K562 (cell line): ENCODE results near the gene RSF1. TPM values are rescaled to one million over a fixed set of nuclear protein-coding genes. Genes with fewer than 3 reads are reported as not detected.
A peak's percentile ranks its signal among the peaks of the same experiment; 100 is the strongest.

ENCODE experiments used
- ATAC-seq: fragments of 200-7000 bp; cut with Tn5 transposase; 3 replicates; pipeline ENCODE4 v1.9.1; 2020; ENCODE audit warnings: moderate library complexity
- BruUV-seq: library from RNA; stranded (reverse); fragments of 400-500 nt; replicated peaks from 2 replicates; lab custom pipeline; 2021; lab: Mats Ljungman, UMichigan
- CTCF ChIA-PET: fragments of 300-600 bp; formaldehyde crosslinking; extraction: SDS; loops from one replicate; lab custom pipeline; 2021; ENCODE audit warnings: low intra/inter-chr PET ratio; lab: Yijun Ruan, JAX
- POLR2A ChIA-PET: fragments of 300-600, 350-650 bp; sonication (Branson Sonifier 250); formaldehyde crosslinking; extraction: SDS; loops from one replicate; lab custom pipeline; 2021; ENCODE audit warnings: antibody characterized with exemption, inconsistent platforms; lab: Yijun Ruan, JAX
- DNase-seq, 4 experiments: peaks; one replicate each; pipeline versions ENCODE4 v3.0.0 to v3.0.0-alpha.2; 2011 to 2018; ENCODE audit warnings: low spot score in 3 of 4, mixed read lengths in 3 of 4; ENCODE audit errors: extremely low read depth in 1 of 4
- FAIRE-seq: peaks from 2 replicates; lab custom pipeline; 2011; peaks lifted over from hg19 to GRCh38; lab: Jason Lieb, UNC
- H2AFZ ChIP-seq: 2 replicates; pipeline ENCODE4 v1.6.0; 2011; ENCODE audit warnings: low read depth, low read length, control low read depth, inconsistent platforms
- H3K27ac ChIP-seq: fragments of 200-600 bp; 3 replicates; pipeline ENCODE4 v1.8.0; 2011; ENCODE audit warnings: low read depth, mild to moderate bottlenecking, control low read depth, inconsistent platforms, low read length, moderate library complexity, mixed read lengths; ENCODE audit errors: extremely low read depth
- H3K27me3 ChIP-seq, 2 experiments: fragments of 300-600 bp in 1 of 2; 2 replicates in 1 of 2; 3 replicates in 1 of 2; pipeline versions ENCODE4 v1.6.0 to v1.8.0; 2011; ENCODE audit warnings: inconsistent platforms in 2 of 2, low read length in 2 of 2, mild to moderate bottlenecking in 1 of 2, mixed read lengths in 1 of 2, moderate library complexity in 1 of 2; ENCODE audit not compliant: control insufficient read depth in 2 of 2, insufficient read depth in 2 of 2
- H3K36me3 ChIP-seq: fragments of 300-600 bp; 3 replicates; pipeline ENCODE4 v1.8.0; 2011; ENCODE audit warnings: mild to moderate bottlenecking, low read length, inconsistent platforms; ENCODE audit not compliant: control insufficient read depth, insufficient read depth
- H3K4me1 ChIP-seq, 2 experiments: fragments of 200-600 bp in 1 of 2; replicated peaks in 1 of 2; 2 replicates in 1 of 2; 3 replicates in 1 of 2; pipeline versions ENCODE4 v1.5.1 to v1.8.0; 2011; ENCODE audit warnings: inconsistent platforms in 2 of 2, low read length in 2 of 2, mild to moderate bottlenecking in 1 of 2, mixed read lengths in 1 of 2, moderate library complexity in 1 of 2; ENCODE audit not compliant: control insufficient read depth in 2 of 2, insufficient read depth in 2 of 2
- H3K4me2 ChIP-seq: 2 replicates; pipeline ENCODE4 v1.6.1; 2011; ENCODE audit warnings: low read length, control low read depth, inconsistent platforms, mixed read lengths; ENCODE audit not compliant: insufficient read depth
- H3K4me3 ChIP-seq: fragments of 200-600 bp; sonication (generic), shearing (Covaris generic); 2 replicates; pipeline ENCODE4 v1.5.1; 2016; ENCODE audit warnings: control low read depth, inconsistent platforms
- H3K79me2 ChIP-seq: fragments of 200-600 bp; 3 replicates; pipeline ENCODE4 v1.8.0; 2011; ENCODE audit warnings: low read length, inconsistent platforms; ENCODE audit not compliant: control insufficient read depth, insufficient read depth
- H3K9ac ChIP-seq, 2 experiments: 2 replicates each; pipeline versions ENCODE4 v1.6.0 to v1.6.1; 2011; ENCODE audit warnings: low read depth in 2 of 2, low read length in 2 of 2, control low read depth in 1 of 2, inconsistent platforms in 1 of 2, mild to moderate bottlenecking in 1 of 2, mixed read lengths in 1 of 2; ENCODE audit not compliant: insufficient read depth in 1 of 2
- H3K9me1 ChIP-seq: one replicate; pipeline ENCODE4 v1.6.0; 2011; ENCODE audit warnings: inconsistent platforms, mild to moderate bottlenecking, low read length, moderate library complexity; ENCODE audit not compliant: control insufficient read depth, insufficient read depth
- H3K9me3 ChIP-seq: replicated peaks from 2 replicates; pipeline ENCODE4 v1.5.1; 2011; ENCODE audit warnings: low read depth, low read length, inconsistent platforms; ENCODE audit not compliant: control insufficient read depth, insufficient read depth
- H4K20me1 ChIP-seq: replicated peaks from 2 replicates; pipeline ENCODE4 v1.6.1; 2011; ENCODE audit warnings: low read length, inconsistent platforms, mixed read lengths; ENCODE audit not compliant: control insufficient read depth, insufficient read depth
- ZNF121 ChIP-seq: sonication (generic); formaldehyde crosslinking; conservative IDR thresholded peaks from 2 replicates; pipeline ENCODE4 v1.8.0; 2022; ENCODE audit warnings: missing genetic modification reagents
- in situ Hi-C: fragments of 300-500 bp; cut with MboI; formaldehyde crosslinking; loops from 4 replicates; pipeline ENCODE4 v1.15.0; 2018; ENCODE audit warnings: inconsistent platforms, mixed read lengths
- intact Hi-C: fragments of 100-400 bp; cut with micrococcal nuclease; formaldehyde crosslinking; loops from 2 replicates; pipeline ENCODE4 v1.14.2; 2022
- polyA plus RNA-seq, 8 experiments: library from polyadenylated mRNA; depleted of rRNA in 4 of 8; stranded (reverse) in 5 of 8; unstranded in 3 of 8; fragments of >200 nt; fragmentation: Nextera tagmentation in 2 of 8; fragmentation: Illumina TruSeq in 1 of 8; extraction: Ambion mirVana in 2 of 8; extraction: Trizol in 1 of 8; gene quantifications; 2 replicates each; pipeline versions ENCODE4 v1.2.1 to v1.2.3, GENCODE V29; 2011 to 2014; ENCODE audit warnings: inconsistent platforms in 1 of 8, missing spikeins in 1 of 8
- total RNA-seq, 7 experiments: library from RNA; depleted of rRNA in 6 of 7; stranded (reverse); fragments of >200 nt in 6 of 7; fragmentation: Illumina TruSeq in 2 of 7; extraction: Trizol in 2 of 7; gene quantifications; 2 replicates each; pipeline versions ENCODE4 v1.2.1 to v1.2.3, GENCODE V29; 2011 to 2021; ENCODE audit warnings: low replicate concordance in 1 of 7
- TF ChIP-seq, protein P1 (sequence below): sonication (generic); formaldehyde crosslinking; IDR thresholded peaks from 2 replicates; pipeline ENCODE4 v1.8.1; 2023; ENCODE audit warnings: missing genetic modification reagents, mild to moderate bottlenecking, borderline replicate concordance

The RSF1 gene
- total and polyA plus RNA-seq, 9 of the 15 experiments (the other 6 are each of a cell fraction or from before 2014, with no cell fraction given), result 9.7 to 63.6 (median 42.8) TPM

DNA sequence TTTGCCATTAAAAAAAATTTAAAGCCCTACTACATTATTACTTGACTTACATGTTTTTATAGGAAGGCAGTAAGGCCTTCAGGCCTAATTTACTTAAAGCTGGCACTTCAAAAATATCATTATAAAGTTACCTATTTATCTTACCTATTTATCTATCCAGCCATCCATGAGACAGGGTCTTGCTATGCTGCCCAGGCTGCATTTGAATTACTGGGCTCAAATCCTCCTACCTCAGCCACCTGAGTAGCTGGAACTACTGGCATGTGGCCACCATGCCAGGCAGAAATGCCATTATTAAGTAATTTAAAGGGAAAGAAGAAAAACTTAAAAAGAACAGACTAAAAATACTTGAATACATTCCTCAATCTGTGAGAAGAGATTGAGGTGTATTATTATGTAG, 122.7 kb downstream of the RSF1 start:
- no peak overlapping the region for H3K4me3 ChIP-seq
- H3K27ac ChIP-seq, result no peak overlapping the region
- intact Hi-C loops, result no loop called here
- H3K9me3 ChIP-seq, result no peaks in the 10 kb centered on the region
- no peaks in the 10 kb centered on the region for H3K27me3 ChIP-seq
- H3K36me3 ChIP-seq, result peaks cover 54% of the 10 kb centered on the region
- no TSS peak for BruUV-seq
- CTCF ChIA-PET, result no interaction called here
- H2AFZ ChIP-seq, result no peak overlapping the region
- no peaks in the 10 kb centered on the region for H3K9me1 ChIP-seq
- 0 out of 2 replicates have a peak, but pooled peaks have one; percentile 34 for TF ChIP-seq ZNF121 (CRISPR knock-in tag)
- TF ChIP-seq, protein P1, sequence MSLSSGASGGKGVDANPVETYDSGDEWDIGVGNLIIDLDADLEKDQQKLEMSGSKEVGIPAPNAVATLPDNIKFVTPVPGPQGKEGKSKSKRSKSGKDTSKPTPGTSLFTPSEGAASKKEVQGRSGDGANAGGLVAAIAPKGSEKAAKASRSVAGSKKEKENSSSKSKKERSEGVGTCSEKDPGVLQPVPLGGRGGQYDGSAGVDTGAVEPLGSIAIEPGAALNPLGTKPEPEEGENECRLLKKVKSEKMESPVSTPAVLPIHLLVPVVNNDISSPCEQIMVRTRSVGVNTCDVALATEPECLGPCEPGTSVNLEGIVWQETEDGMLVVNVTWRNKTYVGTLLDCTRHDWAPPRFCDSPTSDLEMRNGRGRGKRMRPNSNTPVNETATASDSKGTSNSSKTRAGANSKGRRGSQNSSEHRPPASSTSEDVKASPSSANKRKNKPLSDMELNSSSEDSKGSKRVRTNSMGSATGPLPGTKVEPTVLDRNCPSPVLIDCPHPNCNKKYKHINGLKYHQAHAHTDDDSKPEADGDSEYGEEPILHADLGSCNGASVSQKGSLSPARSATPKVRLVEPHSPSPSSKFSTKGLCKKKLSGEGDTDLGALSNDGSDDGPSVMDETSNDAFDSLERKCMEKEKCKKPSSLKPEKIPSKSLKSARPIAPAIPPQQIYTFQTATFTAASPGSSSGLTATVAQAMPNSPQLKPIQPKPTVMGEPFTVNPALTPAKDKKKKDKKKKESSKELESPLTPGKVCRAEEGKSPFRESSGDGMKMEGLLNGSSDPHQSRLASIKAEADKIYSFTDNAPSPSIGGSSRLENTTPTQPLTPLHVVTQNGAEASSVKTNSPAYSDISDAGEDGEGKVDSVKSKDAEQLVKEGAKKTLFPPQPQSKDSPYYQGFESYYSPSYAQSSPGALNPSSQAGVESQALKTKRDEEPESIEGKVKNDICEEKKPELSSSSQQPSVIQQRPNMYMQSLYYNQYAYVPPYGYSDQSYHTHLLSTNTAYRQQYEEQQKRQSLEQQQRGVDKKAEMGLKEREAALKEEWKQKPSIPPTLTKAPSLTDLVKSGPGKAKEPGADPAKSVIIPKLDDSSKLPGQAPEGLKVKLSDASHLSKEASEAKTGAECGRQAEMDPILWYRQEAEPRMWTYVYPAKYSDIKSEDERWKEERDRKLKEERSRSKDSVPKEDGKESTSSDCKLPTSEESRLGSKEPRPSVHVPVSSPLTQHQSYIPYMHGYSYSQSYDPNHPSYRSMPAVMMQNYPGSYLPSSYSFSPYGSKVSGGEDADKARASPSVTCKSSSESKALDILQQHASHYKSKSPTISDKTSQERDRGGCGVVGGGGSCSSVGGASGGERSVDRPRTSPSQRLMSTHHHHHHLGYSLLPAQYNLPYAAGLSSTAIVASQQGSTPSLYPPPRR (CRISPR knock-in tag), result no peak
- TF ChIP-seq, all 486 proteins: peak for 1
- Histone ChIP-seq H3K9ac (no peak overlapping the region), H4K20me1 (no peaks in the 10 kb centered on the region), H3K4me1 (no peaks in the 10 kb centered on the region), H3K79me2 (no peaks in the 10 kb centered on the region), H3K4me2 (no peak overlapping the region)
- in situ Hi-C loops, result no loop called here
- DNase-seq (no peak), FAIRE-seq (no peak), ATAC-seq (no peak)
- POLR2A ChIA-PET, result no interaction called here
